Kidney epithelial cell (primary cell): Measurements from ENCODE around the gene BTBD9. TPM values are rescaled to one million over a fixed set of nuclear protein-coding genes. Genes with fewer than 3 reads are reported as not detected.

Source experiments
- DNase-seq: peaks from one replicate; pipeline ENCODE4 v3.0.0-alpha.2; 2010; ENCODE audit warnings: low read depth
- H3K27me3 ChIP-seq: 2 replicates; pipeline ENCODE4 v1.6.0; 2011; ENCODE audit warnings: low read length; ENCODE audit not compliant: control insufficient read depth, insufficient read depth
- H3K36me3 ChIP-seq: 2 replicates; pipeline ENCODE4 v1.5.1; 2011; ENCODE audit warnings: low read length; ENCODE audit not compliant: control insufficient read depth, insufficient read depth
- H3K4me3 ChIP-seq: 2 replicates; pipeline ENCODE4 v1.5.1; 2011; ENCODE audit warnings: low read depth, mild to moderate bottlenecking, control low read depth, low read length
- CTCF ChIP-seq: IDR thresholded peaks from 2 replicates; pipeline ENCODE4 v1.5.1; 2011; ENCODE audit warnings: mild to moderate bottlenecking, moderate library complexity, low read length, control low read depth, inconsistent platforms; ENCODE audit not compliant: insufficient read depth, poor library complexity, severe bottlenecking
- total RNA-seq: library from RNA; depleted of rRNA; stranded (reverse); fragments of >200 nt; gene quantifications from 2 replicates; pipeline ENCODE4 v1.2.3, GENCODE V29; 2015

BTBD9 gene
- total RNA-seq, 1 donor from 2014 or later, result 7.3 TPM

- DNase-seq, result no peak
- no peak for TF ChIP-seq CTCF
- Histone ChIP-seq H3K36me3 (no peaks in the 10 kb centered on the region), H3K4me3 (no peak overlapping the region), H3K27me3 (no peaks in the 10 kb centered on the region)
These were observed 14.5 kb upstream of the BTBD9 start for GRCh38 chr6:38654263-38654662.

- TF ChIP-seq CTCF, result no peak
- DNase-seq, result no peak
- Histone ChIP-seq H3K27me3 (no peaks in the 10 kb centered on the region), H3K4me3 (no peak overlapping the region), H3K36me3 (no peaks in the 10 kb centered on the region)
These were observed 11.5 kb upstream of the BTBD9 start for GRCh38 chr6:38651121-38651784.

- no peaks in the 10 kb centered on the region for H3K36me3 ChIP-seq
- TF ChIP-seq CTCF, result no peak
- no peak overlapping the region for H3K4me3 ChIP-seq
- no peak for DNase-seq
- no peaks in the 10 kb centered on the region for H3K27me3 ChIP-seq
These were observed 10.6 kb upstream of the BTBD9 start for GRCh38 chr6:38650207-38650752.

GRCh38 chr6:38649744-38650143 is 10.0 kb upstream of the BTBD9 start:
- DNase-seq, result no peak
- Histone ChIP-seq H3K36me3 (no peaks in the 10 kb centered on the region), H3K27me3 (no peaks in the 10 kb centered on the region), H3K4me3 (no peak overlapping the region)
- no peak for TF ChIP-seq CTCF

- H3K27me3 ChIP-seq, result no peaks in the 10 kb centered on the region
- H3K36me3 ChIP-seq, result no peaks in the 10 kb centered on the region
- H3K4me3 ChIP-seq, result no peak overlapping the region
- no peak for TF ChIP-seq CTCF
- DNase-seq, result no peak
These were observed 8.9 kb upstream of the BTBD9 start for GRCh38 chr6:38648629-38649028.
